ENCODE results near the gene RBM17. TPM values are rescaled to one million over a fixed set of nuclear protein-coding genes. Genes with fewer than 3 reads are reported as not detected.

RBM17 gene
- total and polyA plus RNA-seq, 2 of the 13 experiments (the other 11 are each of a cell fraction or from before 2014, with no cell fraction given), result 30.7 to 77.5 TPM

DNA sequence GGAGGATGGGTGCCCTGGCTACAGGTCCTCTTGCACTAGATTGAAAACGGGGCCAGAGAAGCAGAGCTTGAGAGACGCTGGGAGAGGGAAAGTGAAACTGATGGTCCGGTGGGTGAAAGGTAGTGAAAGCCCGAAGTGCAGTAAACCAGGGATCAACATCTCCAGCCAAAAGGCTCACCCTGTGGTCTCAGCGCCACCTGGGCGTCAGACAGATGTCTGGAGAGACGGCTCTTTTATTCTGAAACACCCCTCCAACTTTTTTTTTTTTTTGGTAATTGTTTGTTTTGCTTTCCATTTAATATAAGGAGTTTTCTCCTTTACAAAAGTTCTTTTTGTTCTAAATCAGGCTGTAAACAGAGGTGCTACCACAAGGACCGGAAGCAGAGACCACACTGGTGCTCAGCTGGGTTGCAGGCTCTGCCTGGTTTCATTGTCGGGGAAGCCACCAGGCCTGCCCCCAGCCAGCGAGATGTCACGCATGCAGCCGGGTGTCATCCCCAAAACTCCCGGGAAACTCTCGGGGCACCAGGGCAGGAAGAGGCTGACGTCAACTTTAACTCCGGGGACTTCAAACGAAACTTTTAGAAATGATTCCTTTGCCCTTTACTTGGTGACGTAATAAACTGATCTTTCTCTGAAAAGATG is 37.9 kb upstream of the RBM17 start (continued):
- TF ChIP-seq, protein P1, sequence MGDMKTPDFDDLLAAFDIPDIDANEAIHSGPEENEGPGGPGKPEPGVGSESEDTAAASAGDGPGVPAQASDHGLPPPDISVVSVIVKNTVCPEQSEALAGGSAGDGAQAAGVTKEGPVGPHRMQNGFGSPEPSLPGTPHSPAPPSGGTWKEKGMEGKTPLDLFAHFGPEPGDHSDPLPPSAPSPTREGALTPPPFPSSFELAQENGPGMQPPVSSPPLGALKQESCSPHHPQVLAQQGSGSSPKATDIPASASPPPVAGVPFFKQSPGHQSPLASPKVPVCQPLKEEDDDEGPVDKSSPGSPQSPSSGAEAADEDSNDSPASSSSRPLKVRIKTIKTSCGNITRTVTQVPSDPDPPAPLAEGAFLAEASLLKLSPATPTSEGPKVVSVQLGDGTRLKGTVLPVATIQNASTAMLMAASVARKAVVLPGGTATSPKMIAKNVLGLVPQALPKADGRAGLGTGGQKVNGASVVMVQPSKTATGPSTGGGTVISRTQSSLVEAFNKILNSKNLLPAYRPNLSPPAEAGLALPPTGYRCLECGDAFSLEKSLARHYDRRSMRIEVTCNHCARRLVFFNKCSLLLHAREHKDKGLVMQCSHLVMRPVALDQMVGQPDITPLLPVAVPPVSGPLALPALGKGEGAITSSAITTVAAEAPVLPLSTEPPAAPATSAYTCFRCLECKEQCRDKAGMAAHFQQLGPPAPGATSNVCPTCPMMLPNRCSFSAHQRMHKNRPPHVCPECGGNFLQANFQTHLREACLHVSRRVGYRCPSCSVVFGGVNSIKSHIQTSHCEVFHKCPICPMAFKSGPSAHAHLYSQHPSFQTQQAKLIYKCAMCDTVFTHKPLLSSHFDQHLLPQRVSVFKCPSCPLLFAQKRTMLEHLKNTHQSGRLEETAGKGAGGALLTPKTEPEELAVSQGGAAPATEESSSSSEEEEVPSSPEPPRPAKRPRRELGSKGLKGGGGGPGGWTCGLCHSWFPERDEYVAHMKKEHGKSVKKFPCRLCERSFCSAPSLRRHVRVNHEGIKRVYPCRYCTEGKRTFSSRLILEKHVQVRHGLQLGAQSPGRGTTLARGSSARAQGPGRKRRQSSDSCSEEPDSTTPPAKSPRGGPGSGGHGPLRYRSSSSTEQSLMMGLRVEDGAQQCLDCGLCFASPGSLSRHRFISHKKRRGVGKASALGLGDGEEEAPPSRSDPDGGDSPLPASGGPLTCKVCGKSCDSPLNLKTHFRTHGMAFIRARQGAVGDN (CRISPR knock-in tag; IDR thresholded peaks at IDR 0.05), result peak; percentile 38
- TF ChIP-seq, protein P2, sequence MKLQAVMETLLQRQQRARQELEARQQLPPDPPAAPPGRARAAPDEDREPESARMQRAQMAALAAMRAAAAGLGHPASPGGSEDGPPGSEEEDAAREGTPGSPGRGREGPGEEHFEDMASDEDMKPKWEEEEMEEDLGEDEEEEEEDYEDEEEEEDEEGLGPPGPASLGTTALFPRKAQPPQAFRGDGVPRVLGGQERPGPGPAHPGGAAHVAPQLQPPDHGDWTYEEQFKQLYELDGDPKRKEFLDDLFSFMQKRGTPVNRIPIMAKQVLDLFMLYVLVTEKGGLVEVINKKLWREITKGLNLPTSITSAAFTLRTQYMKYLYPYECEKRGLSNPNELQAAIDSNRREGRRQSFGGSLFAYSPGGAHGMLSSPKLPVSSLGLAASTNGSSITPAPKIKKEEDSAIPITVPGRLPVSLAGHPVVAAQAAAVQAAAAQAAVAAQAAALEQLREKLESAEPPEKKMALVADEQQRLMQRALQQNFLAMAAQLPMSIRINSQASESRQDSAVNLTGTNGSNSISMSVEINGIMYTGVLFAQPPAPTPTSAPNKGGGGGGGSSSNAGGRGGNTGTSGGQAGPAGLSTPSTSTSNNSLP (IDR thresholded peaks at IDR 0.05; ENCODE audit: low read depth, low read length), result no peak
- TF ChIP-seq MED1 (CRISPR knock-in tag; IDR thresholded peaks at IDR 0.05), result no peak
- TF ChIP-seq GATAD1 (CRISPR knock-in tag; IDR thresholded peaks at IDR 0.05), result no peak
- 0 out of 2 replicates have a peak, but pooled peaks have one; percentile 12 for TF ChIP-seq SAP130 (CRISPR knock-in tag; IDR thresholded peaks at IDR 0.05; ENCODE audit: low read depth)
- TF ChIP-seq ZNF570 (CRISPR knock-in tag; IDR thresholded peaks at IDR 0.05; ENCODE audit: borderline replicate concordance), result no peak
- TF ChIP-seq ZNF749 (CRISPR knock-in tag; IDR thresholded peaks at IDR 0.05; ENCODE audit: borderline replicate concordance), result 0 out of 2 replicates have a peak, but pooled peaks have one; percentile 8
- no peak; the same call in 1 of the 2 replicates for TF ChIP-seq ETV5 (CRISPR knock-in tag; IDR thresholded peaks at IDR 0.05; ENCODE audit: borderline replicate concordance)
- no peak for TF ChIP-seq FOXP1 (IDR thresholded peaks at IDR 0.05)
- TF ChIP-seq FOXP1 (CRISPR knock-in tag; IDR thresholded peaks at IDR 0.05), result no peak
- no peak for TF ChIP-seq SOX6 (IDR thresholded peaks at IDR 0.05)
- TF ChIP-seq SOX6 (CRISPR knock-in tag; IDR thresholded peaks at IDR 0.05), result no peak
- no peak for TF ChIP-seq CEBPZ (IDR thresholded peaks at IDR 0.05; ENCODE audit: low read length)
- TF ChIP-seq SMC3 (IDR thresholded peaks at IDR 0.05; ENCODE audit: low read length), result peak; percentile 18; the same call in 1 of the 2 replicates
- 0 out of 2 replicates have a peak, but pooled peaks have one; percentile 18 for TF ChIP-seq ZNF580 (CRISPR knock-in tag; IDR thresholded peaks at IDR 0.05; ENCODE audit: borderline replicate concordance, low read depth)
- TF ChIP-seq XBP1 (CRISPR knock-in tag; IDR thresholded peaks at IDR 0.05), result no peak
- no peak for TF ChIP-seq MXI1 (IDR thresholded peaks at IDR 0.05; ENCODE audit: borderline replicate concordance, low read depth, low read length)
- TF ChIP-seq TEAD2 (CRISPR knock-in tag; IDR thresholded peaks at IDR 0.05), result no peak
- TF ChIP-seq DR1 (CRISPR knock-in tag; IDR thresholded peaks at IDR 0.05), result no peak

Data from HepG2 (cell line).